SJCRH30 (cell line): ENCODE measurements around the gene DNAJC12. TPM values are rescaled to one million over a fixed set of nuclear protein-coding genes. Genes with fewer than 3 reads are reported as not detected.

Experiments used
- DNase-seq, 2 experiments: peaks; one replicate each; pipeline ENCODE4 v3.0.0-alpha.2; 2015 to 2020
- H3K27ac ChIP-seq: fragments of 250-450 bp; sonication (Bioruptor Pico); 2 replicates; pipeline ENCODE4 v1.5.1; 2020; ENCODE audit warnings: mild to moderate bottlenecking, moderate library complexity
- H3K27me3 ChIP-seq: fragments of 250-450 bp; sonication (Bioruptor Pico); 2 replicates; pipeline ENCODE4 v1.5.1; 2020; ENCODE audit warnings: mild to moderate bottlenecking, moderate library complexity
- H3K36me3 ChIP-seq: fragments of 250-450 bp; sonication (Bioruptor Pico); 2 replicates; pipeline ENCODE4 v1.5.1; 2020; ENCODE audit warnings: mild to moderate bottlenecking, moderate library complexity
- H3K4me1 ChIP-seq: fragments of 250-450 bp; sonication (Bioruptor Pico); 2 replicates; pipeline ENCODE4 v1.5.1; 2020; ENCODE audit warnings: mild to moderate bottlenecking, moderate library complexity
- H3K4me3 ChIP-seq: fragments of 250-450 bp; sonication (Bioruptor Pico); 2 replicates; pipeline ENCODE4 v1.5.1; 2020; ENCODE audit warnings: mild to moderate bottlenecking, moderate library complexity
- H3K9me3 ChIP-seq: fragments of 250-450 bp; sonication (Bioruptor Pico); replicated peaks from 2 replicates; pipeline ENCODE4 v1.5.1; 2020; ENCODE audit warnings: mild to moderate bottlenecking, moderate library complexity
- total RNA-seq: library from RNA; depleted of rRNA; stranded (reverse); fragments of >200 nt; shearing (Covaris generic); gene quantifications from 2 replicates; pipeline ENCODE4 v1.2.3, GENCODE V29; 2014

The DNAJC12 gene
- total RNA-seq, 1 experiment from 2014 or later: 11.7 TPM

DNA sequence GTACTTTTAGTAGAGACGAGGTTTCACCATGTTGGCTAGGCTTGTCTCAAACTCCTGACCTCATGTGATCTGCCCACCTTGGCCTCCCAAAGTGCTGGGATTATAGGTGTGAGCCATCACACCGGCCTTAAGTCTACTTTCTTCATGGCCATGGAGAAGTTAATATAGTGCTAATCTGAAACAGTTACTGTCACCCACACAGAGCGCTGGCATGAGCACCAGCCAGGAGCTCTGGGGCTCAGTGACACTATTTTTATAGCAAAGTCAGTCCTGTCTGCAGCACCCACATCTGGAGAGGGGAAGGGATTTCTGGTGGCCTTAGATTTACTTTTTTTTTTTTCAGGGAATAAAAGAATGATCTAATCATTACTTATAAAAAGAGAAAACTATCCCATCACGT, 21.3 kb downstream of the DNAJC12 start:
- no peak overlapping the region for H3K4me3 ChIP-seq
- H3K27me3 ChIP-seq: no peaks in the 10 kb centered on the region
- no peaks in the 10 kb centered on the region for H3K4me1 ChIP-seq
- no peaks in the 10 kb centered on the region for H3K9me3 ChIP-seq
- H3K36me3 ChIP-seq: no peaks in the 10 kb centered on the region
- DNase-seq: no peak
- no peak overlapping the region for H3K27ac ChIP-seq

DNA sequence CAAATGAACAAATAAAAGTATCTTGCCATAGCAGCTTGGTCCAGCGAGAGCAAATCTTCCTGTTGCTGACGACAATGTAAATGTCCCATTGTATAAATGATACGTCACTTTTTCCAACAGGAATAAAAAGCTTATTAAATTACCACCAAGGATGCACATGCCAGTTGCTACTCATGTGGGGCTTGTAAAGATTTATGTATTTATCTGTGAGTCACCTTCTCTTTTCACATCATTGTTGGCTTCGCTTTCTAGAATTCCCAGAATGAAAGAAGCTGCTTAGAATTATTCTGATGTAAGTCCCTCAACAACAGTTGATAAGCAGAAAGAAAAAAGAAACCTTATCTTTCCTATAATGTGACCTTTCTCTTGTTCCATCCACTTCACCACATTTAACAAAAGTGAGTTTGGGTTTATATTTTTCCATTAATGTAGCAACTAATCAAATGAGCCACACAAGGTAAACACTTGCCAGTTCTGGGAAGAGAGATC, 22.4 kb downstream of the DNAJC12 start:
- no peak overlapping the region for H3K27ac ChIP-seq

DNA sequence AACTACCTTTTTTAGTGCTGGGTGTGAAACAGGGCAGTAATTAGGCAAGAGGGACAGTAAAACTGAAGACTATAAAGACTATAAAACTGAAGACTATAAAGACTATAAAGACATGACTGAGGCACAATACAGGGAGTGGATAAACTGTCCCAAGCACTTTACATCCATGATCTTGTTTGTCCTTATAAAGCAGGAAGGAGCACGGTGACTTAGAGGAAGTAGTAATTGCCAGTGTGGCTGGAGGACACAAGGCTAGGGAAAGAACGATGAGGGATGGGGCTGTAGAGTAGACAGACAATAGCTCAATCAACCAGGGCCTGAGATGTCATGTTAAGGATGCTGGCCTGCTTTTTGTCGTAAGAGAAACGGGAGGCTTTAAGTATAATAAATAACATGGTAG, 26.0 kb downstream of the DNAJC12 start:
- H3K9me3 ChIP-seq: no peaks in the 10 kb centered on the region
- H3K4me3 ChIP-seq: no peak overlapping the region
- no peaks in the 10 kb centered on the region for H3K36me3 ChIP-seq
- no peak overlapping the region for H3K27ac ChIP-seq
- DNase-seq: no peak
- H3K27me3 ChIP-seq: no peaks in the 10 kb centered on the region
- no peaks in the 10 kb centered on the region for H3K4me1 ChIP-seq

More for the DNA sequence above, 22.4 kb downstream of the DNAJC12 start:
- Histone ChIP-seq H3K9me3 (no peaks in the 10 kb centered on the region), H3K36me3 (no peaks in the 10 kb centered on the region), H3K27me3 (no peaks in the 10 kb centered on the region), H3K4me1 (no peaks in the 10 kb centered on the region), H3K4me3 (no peak overlapping the region)
- DNase-seq: no peak

DNA sequence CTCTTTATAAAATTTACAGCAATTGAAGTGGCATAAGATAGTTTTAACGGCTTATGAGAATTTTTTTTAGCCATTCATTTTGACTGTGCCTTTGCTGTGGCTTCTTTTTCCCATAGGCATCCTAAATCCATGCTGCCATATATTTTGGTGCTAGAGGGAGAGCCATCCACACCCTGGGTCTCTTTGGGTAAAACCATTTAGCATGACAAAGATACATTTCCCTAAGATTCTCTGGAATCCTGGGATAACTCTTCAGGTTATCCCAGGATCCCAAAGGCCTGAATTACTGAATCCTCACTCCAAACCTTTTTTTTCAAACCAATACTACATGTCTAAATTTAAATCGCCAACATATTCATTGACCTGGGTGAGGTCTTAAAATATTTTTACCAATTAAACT, 28.9 kb downstream of the DNAJC12 start:
- Histone ChIP-seq H3K27me3 (no peaks in the 10 kb centered on the region), H3K27ac (no peak overlapping the region), H3K4me1 (no peaks in the 10 kb centered on the region), H3K4me3 (no peak overlapping the region), H3K9me3 (no peaks in the 10 kb centered on the region), H3K36me3 (no peaks in the 10 kb centered on the region)
- DNase-seq: no peak

DNA sequence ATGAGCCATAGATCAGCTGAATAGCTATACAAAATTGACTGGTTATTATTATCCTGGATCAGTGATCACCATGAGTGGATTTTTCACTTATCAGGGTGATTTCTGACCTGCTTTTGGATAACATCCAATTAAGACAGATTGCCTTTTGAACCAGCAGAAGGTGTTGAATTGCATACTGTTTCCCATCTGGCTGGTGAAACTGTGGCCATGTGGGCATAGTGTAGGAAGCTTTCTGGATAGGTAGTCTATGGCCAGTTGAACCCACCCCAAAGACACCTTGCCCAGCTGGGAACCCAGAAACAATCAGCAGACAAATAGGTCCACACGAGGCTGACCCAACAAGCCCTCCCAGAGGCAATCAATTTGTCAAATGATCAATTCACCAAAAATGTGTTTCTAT, 29.3 kb downstream of the DNAJC12 start:
- Histone ChIP-seq H3K4me1 (no peaks in the 10 kb centered on the region), H3K4me3 (no peak overlapping the region), H3K27me3 (no peaks in the 10 kb centered on the region), H3K9me3 (no peaks in the 10 kb centered on the region), H3K27ac (no peak overlapping the region), H3K36me3 (no peaks in the 10 kb centered on the region)
- DNase-seq: no peak

DNA sequence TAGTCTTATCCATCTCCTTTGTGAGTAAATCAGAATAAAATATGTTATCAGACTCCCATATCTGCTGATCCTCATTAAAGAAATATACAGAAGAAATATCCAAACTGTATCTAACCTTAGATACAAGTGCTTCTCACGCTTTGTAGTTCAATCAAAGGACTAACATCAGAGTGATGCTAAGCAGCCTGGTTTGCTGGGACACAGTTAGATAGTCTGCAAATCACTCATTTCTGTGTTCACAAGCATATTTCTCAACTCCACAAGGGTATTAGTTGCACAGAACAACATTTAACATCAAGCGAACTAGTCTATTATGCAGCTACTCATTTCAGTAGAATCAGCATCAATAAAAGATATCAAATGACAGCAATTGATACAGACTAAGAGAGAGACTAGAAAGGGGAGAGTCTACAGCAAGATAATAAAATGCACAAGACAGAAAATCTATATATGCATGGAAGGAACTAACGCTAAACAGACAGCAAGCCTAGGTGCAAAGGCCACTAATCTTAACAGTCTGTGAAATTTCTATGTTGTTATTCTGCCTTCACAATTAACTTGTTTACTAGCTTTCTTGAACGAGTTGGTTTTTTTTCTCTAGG, 30.0 kb downstream of the DNAJC12 start:
- no peak overlapping the region for H3K4me3 ChIP-seq
- H3K36me3 ChIP-seq: no peaks in the 10 kb centered on the region
- no peak overlapping the region for H3K27ac ChIP-seq
- no peaks in the 10 kb centered on the region for H3K4me1 ChIP-seq
- H3K9me3 ChIP-seq: no peaks in the 10 kb centered on the region
- no peak for DNase-seq
- no peaks in the 10 kb centered on the region for H3K27me3 ChIP-seq

DNA sequence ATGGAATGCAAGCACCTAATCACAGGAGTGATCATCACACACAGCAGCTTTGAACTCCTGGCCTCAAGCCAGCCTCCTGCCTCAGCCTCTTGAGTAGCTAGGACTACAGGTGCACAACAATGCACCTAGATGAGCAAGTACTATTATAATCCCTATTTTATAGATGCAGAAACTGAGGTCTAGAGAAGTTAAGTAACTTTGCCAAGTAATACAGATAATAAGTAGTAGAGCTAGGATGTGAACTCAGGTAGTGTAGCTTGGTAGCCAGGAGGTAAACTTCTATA, 33.7 kb downstream of the DNAJC12 start:
- Histone ChIP-seq H3K9me3 (no peaks in the 10 kb centered on the region), H3K36me3 (no peaks in the 10 kb centered on the region), H3K4me1 (no peaks in the 10 kb centered on the region), H3K27me3 (no peaks in the 10 kb centered on the region), H3K4me3 (no peak overlapping the region), H3K27ac (no peak overlapping the region)
- no peak for DNase-seq

DNA sequence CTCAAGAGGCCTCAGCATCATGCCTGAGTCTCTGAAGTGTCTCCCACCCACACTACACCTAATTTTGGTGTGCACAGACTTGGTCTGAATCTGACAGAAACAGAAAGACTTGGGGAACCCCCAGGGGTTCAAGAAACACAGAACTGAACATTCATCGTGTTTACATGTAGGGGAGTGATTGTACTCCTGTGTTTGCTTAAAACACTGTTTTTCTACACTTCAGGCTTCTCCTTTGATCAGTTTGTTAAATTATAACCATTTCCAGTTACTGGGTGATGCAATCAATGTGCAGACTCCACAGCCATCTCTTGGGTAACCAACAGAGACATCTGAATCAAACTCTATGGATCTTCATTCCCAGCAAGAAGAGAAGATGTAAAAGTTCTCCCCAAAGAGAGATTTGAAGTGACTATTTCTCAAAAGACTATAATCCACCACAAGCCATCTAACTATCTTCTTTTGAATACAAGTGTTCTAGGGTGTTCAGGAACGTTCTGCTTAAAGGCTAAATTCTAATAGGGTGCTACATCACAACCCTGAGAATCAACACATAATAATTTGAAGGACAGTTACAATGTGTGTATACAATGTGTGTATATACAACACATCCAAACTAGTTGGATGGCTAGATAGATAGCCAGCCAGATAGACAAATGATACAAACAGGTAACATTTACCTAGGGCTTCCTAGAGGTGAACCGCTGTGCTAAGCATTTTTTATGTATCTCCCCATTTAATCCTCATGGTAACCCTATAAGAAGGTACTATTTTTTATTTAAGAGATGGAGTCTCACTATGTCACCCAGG, 34.2 kb downstream of the DNAJC12 start:
- Histone ChIP-seq H3K36me3 (no peaks in the 10 kb centered on the region), H3K4me1 (no peaks in the 10 kb centered on the region), H3K9me3 (no peaks in the 10 kb centered on the region), H3K4me3 (no peak overlapping the region), H3K27me3 (no peaks in the 10 kb centered on the region), H3K27ac (no peak overlapping the region)
- DNase-seq: no peak

DNA sequence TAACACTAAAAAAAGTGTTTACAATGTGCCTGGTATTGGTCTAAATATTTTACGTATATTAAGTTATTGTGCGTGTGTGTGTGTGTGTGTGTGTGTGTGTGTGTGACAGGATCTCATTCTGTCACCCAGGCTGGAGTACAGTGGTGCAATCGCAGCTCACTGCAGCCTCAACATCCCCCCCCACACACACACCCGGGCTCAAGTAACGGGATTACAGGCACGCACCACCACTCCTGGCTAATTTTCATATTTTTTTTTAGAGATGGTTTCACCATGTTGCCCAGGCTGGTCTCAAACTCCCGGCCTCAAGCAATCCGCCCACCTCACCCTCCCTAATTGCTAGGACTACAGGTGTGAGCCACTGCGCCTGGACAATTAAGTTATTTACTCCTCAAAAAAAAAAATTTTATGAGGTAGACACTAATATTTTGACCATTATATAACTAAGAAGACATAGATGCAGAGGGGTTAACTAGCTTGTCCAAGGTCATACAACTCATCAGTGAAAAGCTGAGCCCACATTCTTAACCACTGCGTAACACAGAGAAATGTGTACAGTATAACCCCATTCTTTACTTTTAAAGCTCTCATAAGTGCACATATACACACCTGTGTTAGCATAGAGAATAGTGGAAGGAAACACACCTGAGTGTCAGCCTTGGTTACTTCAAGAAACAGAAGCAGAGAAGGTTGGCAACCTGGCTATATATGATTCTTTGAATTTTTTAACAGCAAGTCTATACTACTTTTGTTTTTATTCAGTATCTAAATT, 35.0 kb downstream of the DNAJC12 start:
- no peaks in the 10 kb centered on the region for H3K9me3 ChIP-seq
- no peaks in the 10 kb centered on the region for H3K4me1 ChIP-seq
- no peaks in the 10 kb centered on the region for H3K36me3 ChIP-seq
- H3K27ac ChIP-seq: no peak overlapping the region
- H3K27me3 ChIP-seq: no peaks in the 10 kb centered on the region
- DNase-seq: no peak
- H3K4me3 ChIP-seq: no peak overlapping the region

DNA sequence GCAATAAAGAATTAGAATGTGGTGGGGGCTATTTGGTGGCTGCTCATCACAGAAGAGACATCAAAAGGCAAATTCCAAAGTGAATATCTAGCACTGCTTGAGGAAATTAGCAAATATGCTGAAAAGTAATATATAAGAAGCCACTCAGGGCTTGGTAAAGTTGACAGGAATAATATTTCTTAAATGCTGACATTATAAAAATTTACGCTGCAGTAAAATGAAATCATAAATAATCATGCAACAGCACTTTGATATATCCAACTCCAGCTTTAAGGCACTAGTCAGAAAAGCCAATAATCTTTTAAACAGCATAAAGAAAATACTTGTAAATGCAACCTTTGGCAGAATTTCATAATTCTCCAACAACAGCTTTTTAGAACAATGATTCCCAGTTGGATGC, 36.9 kb downstream of the DNAJC12 start:
- no peaks in the 10 kb centered on the region for H3K4me1 ChIP-seq
- no peak overlapping the region for H3K4me3 ChIP-seq
- no peak for DNase-seq
- no peaks in the 10 kb centered on the region for H3K36me3 ChIP-seq
- H3K27ac ChIP-seq: no peak overlapping the region
- H3K9me3 ChIP-seq: no peaks in the 10 kb centered on the region
- H3K27me3 ChIP-seq: no peaks in the 10 kb centered on the region

DNA sequence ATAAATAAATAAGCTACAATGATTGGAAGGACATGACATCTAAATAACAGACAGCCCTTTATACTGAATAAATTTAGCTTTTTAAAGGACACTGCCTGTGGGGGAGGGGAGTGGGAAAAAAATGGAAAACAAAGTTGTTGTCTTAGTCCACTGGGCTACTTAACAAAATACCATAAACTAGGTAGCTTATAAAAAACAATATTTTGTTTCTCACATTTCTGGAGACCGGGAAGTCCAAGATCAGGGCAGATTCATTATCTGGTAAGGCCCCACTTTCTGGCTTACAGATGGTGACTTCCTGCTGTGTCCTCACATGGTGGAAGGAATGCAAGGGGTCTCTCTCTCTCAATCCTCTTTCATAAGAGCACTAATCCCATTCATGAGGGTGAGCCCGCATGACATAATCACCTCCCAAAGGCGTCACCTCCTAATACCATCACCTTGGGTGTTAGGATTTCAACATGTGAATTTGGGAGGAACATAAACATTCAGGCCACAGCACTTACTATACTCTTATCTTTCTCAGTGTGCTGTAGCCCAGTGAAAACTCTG, 43.0 kb downstream of the DNAJC12 start:
- Histone ChIP-seq H3K9me3 (no peaks in the 10 kb centered on the region), H3K4me1 (no peaks in the 10 kb centered on the region), H3K36me3 (no peaks in the 10 kb centered on the region), H3K27me3 (no peaks in the 10 kb centered on the region), H3K27ac (no peak overlapping the region), H3K4me3 (no peak overlapping the region)
- no peak for DNase-seq

DNA sequence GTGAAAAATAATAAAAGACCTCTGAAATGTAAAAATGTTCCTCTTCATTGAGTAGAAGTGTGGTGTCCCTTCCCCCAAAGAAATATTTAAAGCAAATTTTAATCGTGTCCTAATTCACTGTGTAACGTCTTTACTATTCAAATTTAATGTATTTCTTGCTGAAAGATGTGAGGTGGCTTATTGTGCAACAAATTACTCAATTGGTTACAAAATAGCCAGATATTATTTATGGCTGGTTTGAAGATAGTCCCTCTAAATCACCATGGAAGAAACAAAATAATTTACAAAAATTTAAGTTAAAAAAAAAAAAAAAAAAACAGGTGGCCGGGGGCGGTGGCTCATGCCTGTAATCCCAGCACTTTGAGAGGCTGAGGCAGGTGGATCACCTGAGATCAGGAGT, 43.7 kb downstream of the DNAJC12 start:
- DNase-seq: no peak
- no peaks in the 10 kb centered on the region for H3K36me3 ChIP-seq
- no peaks in the 10 kb centered on the region for H3K4me1 ChIP-seq
- no peaks in the 10 kb centered on the region for H3K9me3 ChIP-seq
- H3K4me3 ChIP-seq: no peak overlapping the region
- H3K27ac ChIP-seq: no peak overlapping the region
- no peaks in the 10 kb centered on the region for H3K27me3 ChIP-seq

DNA sequence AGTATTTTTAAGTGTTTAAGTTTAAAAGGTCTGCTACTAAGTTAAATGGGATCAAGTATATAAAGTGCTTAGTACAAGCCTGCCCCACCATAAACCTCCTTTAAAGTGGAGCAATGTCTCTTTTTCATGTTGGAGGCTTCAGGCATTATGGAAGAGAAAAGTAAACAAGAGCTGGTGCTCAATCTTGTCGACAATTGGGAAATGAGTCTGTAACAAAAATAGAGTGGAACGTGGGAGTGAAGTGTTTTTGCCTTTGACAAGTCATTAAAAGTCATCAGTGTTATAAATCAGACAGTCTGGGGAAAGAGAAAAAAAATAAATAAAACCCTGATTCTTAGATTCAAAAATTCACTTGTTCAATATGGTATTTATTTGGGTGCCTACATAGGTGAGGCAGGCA, 44.7 kb downstream of the DNAJC12 start:
- Histone ChIP-seq H3K27ac (no peak overlapping the region), H3K4me3 (no peak overlapping the region), H3K4me1 (no peaks in the 10 kb centered on the region), H3K9me3 (no peaks in the 10 kb centered on the region), H3K36me3 (no peaks in the 10 kb centered on the region), H3K27me3 (no peaks in the 10 kb centered on the region)
- no peak for DNase-seq

DNA sequence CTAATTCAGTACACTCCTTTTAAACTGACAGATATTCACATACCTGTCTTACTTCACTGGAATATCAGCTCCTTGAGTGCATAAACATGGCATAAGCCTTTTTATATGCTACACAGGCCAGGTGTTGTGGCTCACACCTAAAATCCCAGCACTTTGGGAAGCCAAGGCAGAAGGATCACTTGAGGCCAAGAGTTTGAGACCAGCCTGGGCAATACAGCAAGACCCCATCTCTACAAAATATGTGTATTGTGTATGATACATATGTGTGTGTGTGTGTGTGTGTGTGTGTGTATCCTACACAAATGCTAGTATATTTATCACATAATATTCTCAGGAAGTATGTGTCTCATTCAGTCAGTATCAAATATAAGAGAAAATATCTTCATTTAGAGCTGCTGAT, 45.3 kb downstream of the DNAJC12 start:
- no peak for DNase-seq

More for the DNA sequence above, 45.3 kb downstream of the DNAJC12 start:
- no peaks in the 10 kb centered on the region for H3K27me3 ChIP-seq
- no peaks in the 10 kb centered on the region for H3K36me3 ChIP-seq
- no peak overlapping the region for H3K4me3 ChIP-seq
- H3K4me1 ChIP-seq: no peaks in the 10 kb centered on the region
- H3K27ac ChIP-seq: no peak overlapping the region
- no peaks in the 10 kb centered on the region for H3K9me3 ChIP-seq
